Esophagus squamous epithelium (tissue), 5 donors: ENCODE measurements around the gene ITPKB. TPM values are rescaled to one million over a fixed set of nuclear protein-coding genes. Genes with fewer than 3 reads are reported as not detected.

Experiments used
- DNase-seq: peaks from one replicate; lab custom pipeline; 2025; lab: John Stamatoyannopoulos, UW
- H3K27ac ChIP-seq, 4 donors: fragments of 200-600 bp; sonication (generic); one replicate each; pipeline ENCODE4 v1.5.1; 2016 to 2019; ENCODE audit warnings: mild to moderate bottlenecking in 1 of 4
- H3K27me3 ChIP-seq, 4 donors: fragments of 200-600 bp; sonication (generic); 1 replicate in 3 of 4; 2 replicates in 1 of 4; pipeline versions ENCODE4 v1.5.1 to v1.6.0; 2017 to 2021; ENCODE audit warnings: antibody characterized with exemption in 1 of 4
- H3K36me3 ChIP-seq, 3 donors: fragments of 200-600 bp; sonication (generic); one replicate each; pipeline ENCODE4 v1.5.1; 2016 to 2019
- H3K4me1 ChIP-seq, 3 donors: fragments of 200-600 bp; sonication (generic); one replicate each; pipeline ENCODE4 v1.5.1; 2017 to 2019
- H3K4me3 ChIP-seq, 4 donors: fragments of 200-600 bp; sonication (generic); 1 replicate in 3 of 4; 2 replicates in 1 of 4; pipeline ENCODE4 v1.5.1; 2016 to 2019; ENCODE audit warnings: mild to moderate bottlenecking in 2 of 4, moderate library complexity in 1 of 4
- H3K9me3 ChIP-seq, 3 donors: fragments of 200-600 bp; sonication (generic); one replicate each; pipeline ENCODE4 v1.5.1; 2016 to 2019
- POLR2A ChIP-seq, 4 donors: fragments of 450-650 bp; IDR thresholded peaks; one replicate each; pipeline ENCODE4 v1.6.1; 2017; ENCODE audit warnings: antibody characterized with exemption in 4 of 4, mild to moderate bottlenecking in 4 of 4, moderate library complexity in 3 of 4
- WGBS, 2 donors: methylation state at CpG; one replicate each; pipeline ENCODE4 v1.1.5; 2018; 5-methylcytosine and 5-hydroxymethylcytosine counted together
- intact Hi-C: fragments of 100-400 bp; cut with DNase I; formaldehyde crosslinking; loops from one replicate; pipeline ENCODE4 v1.15.0; 2022
- total RNA-seq, 4 donors: library from RNA; depleted of rRNA; stranded (reverse); fragments of >200 nt; gene quantifications; one replicate each; pipeline ENCODE4 v1.1.0, GENCODE V29; 2016
- TF ChIP-seq, protein P1 (sequence below), 6 experiments: fragments of 450-650 bp in 4 of 6; fragments of 200-600 bp in 2 of 6; sonication (generic) in 2 of 6; IDR thresholded peaks; one replicate each; pipeline ENCODE4 v1.5.1; 2016 to 2019; ENCODE audit warnings: antibody characterized with exemption in 6 of 6, mild to moderate bottlenecking in 4 of 6, moderate library complexity in 4 of 6
- donor health status: DM: yes; HTN: yes; CAD: no.

ITPKB gene
- total RNA-seq, 4 donors from 2014 or later = 10.7 to 22.3 (median 15.9) TPM

GRCh38 chr1:226659136-226659535 is 79.9 kb downstream of the ITPKB start:
- Histone ChIP-seq H3K27ac (peak overlapping the region in 1 of 4 donors; percentile 86), H3K36me3 (no peaks in the 10 kb centered on the region), H3K4me3 (no peak overlapping the region), H3K9me3 (no peaks in the 10 kb centered on the region), H3K4me1 (peaks cover 0 to 100% (median 99%) of the 10 kb centered on the region in 3 donors), H3K27me3 (no peaks in the 10 kb centered on the region)
- intact Hi-C loops = no loop called here
- DNase-seq = no peak
- no peak for TF ChIP-seq POLR2A (IDR thresholded peaks at IDR 0.05)
- TF ChIP-seq, protein P1, sequence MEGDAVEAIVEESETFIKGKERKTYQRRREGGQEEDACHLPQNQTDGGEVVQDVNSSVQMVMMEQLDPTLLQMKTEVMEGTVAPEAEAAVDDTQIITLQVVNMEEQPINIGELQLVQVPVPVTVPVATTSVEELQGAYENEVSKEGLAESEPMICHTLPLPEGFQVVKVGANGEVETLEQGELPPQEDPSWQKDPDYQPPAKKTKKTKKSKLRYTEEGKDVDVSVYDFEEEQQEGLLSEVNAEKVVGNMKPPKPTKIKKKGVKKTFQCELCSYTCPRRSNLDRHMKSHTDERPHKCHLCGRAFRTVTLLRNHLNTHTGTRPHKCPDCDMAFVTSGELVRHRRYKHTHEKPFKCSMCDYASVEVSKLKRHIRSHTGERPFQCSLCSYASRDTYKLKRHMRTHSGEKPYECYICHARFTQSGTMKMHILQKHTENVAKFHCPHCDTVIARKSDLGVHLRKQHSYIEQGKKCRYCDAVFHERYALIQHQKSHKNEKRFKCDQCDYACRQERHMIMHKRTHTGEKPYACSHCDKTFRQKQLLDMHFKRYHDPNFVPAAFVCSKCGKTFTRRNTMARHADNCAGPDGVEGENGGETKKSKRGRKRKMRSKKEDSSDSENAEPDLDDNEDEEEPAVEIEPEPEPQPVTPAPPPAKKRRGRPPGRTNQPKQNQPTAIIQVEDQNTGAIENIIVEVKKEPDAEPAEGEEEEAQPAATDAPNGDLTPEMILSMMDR (IDR thresholded peaks at IDR 0.05) = no peak
- 84% methylated on average over 5 of the region's 5 CpGs; no CpG with 5 or more reads in 1 of the 2 donors for WGBS, 2 donors

GRCh38 chr1:226658546-226659125 is 80.4 kb downstream of the ITPKB start:
- WGBS, 2 donors = 49 to 62% methylated on average over 10 to 12 of the region's 22 CpGs
- TF ChIP-seq, protein P1 (IDR thresholded peaks at IDR 0.05) = no peak
- no peak for TF ChIP-seq POLR2A (IDR thresholded peaks at IDR 0.05)
- Histone ChIP-seq H3K27me3 (no peaks in the 10 kb centered on the region), H3K4me3 (peak overlapping the region in 1 of 4 donors; percentile 17), H3K9me3 (no peaks in the 10 kb centered on the region), H3K27ac (peak overlapping the region in 1 of 4 donors; percentile 86), H3K36me3 (no peaks in the 10 kb centered on the region), H3K4me1 (peaks cover 0 to 100% (median 95%) of the 10 kb centered on the region in 3 donors)
- DNase-seq = no peak
- intact Hi-C loops = no loop called here

- peaks cover 0 to 97% (median 88%) of the 10 kb centered on the region in 3 donors for H3K4me1 ChIP-seq
- intact Hi-C loops = no loop called here
- H3K9me3 ChIP-seq = no peaks in the 10 kb centered on the region
- TF ChIP-seq POLR2A (IDR thresholded peaks at IDR 0.05) = no peak
- TF ChIP-seq, protein P1 (IDR thresholded peaks at IDR 0.05) = no peak
- peak overlapping the region in 1 of 4 donors; percentile 17 for H3K4me3 ChIP-seq
- peak overlapping the region in 1 of 4 donors; percentile 86 for H3K27ac ChIP-seq
- no peaks in the 10 kb centered on the region for H3K36me3 ChIP-seq
- DNase-seq = no peak
- no peaks in the 10 kb centered on the region for H3K27me3 ChIP-seq
- 38 to 53% methylated on average over 7 to 9 of the region's 10 CpGs for WGBS, 2 donors
Observed at GRCh38 chr1:226657895-226658545, 81.1 kb downstream of the ITPKB start.

DNA sequence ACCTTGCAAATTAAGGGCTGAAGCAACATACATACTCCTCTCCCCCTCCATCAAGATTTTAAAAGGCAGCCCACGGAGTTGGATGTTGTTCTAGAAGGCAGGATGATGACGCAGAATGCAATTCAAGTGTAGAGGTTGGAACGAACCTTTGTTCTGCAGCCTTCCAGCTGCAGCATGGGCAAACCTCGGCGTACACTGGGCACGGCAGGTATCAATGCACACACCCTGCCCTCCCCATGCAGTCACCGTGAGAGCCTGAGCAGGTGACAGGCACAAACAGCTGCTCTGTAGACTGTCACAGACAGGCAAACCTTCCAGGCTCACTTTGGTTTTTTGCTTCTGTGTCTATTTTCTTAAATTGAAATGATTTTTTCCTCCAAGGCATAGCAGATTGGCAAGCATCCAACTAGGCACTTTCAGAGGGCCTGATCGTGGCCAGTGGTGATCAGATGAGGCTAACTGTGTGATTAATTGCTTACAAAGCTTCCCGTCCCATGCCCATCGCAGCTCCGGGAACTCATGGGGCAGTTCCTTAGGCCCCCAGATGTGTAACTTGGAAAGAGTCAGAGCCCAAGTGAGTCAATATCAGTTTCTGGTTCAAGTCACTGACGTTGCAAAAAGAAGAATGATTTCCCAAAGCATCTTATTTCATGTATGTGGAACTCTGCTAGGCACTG is 82.3 kb downstream of the ITPKB start:
- Histone ChIP-seq H3K9me3 (no peaks in the 10 kb centered on the region), H3K27ac (peak overlapping the region in 1 of 4 donors; percentile 63), H3K4me3 (no peak overlapping the region), H3K36me3 (no peaks in the 10 kb centered on the region), H3K27me3 (no peaks in the 10 kb centered on the region), H3K4me1 (peaks cover 0 to 90% (median 76%) of the 10 kb centered on the region in 3 donors)
- intact Hi-C loops = no loop called here
- no peak for DNase-seq
- 7 to 31% methylated on average over 9 to 12 of the region's 12 CpGs for WGBS, 2 donors
- TF ChIP-seq, protein P1 (IDR thresholded peaks at IDR 0.05) = no peak
- no peak for TF ChIP-seq POLR2A (IDR thresholded peaks at IDR 0.05)

GRCh38 chr1:226656201-226656600 is 82.9 kb downstream of the ITPKB start:
- WGBS, 2 donors = 27 to 53% methylated on average over 2 to 3 of the region's 4 CpGs
- no peaks in the 10 kb centered on the region for H3K27me3 ChIP-seq
- H3K27ac ChIP-seq = peak overlapping the region in 1 of 4 donors; percentile 63
- H3K9me3 ChIP-seq = no peaks in the 10 kb centered on the region
- intact Hi-C loops = no loop called here
- TF ChIP-seq POLR2A (IDR thresholded peaks at IDR 0.05) = no peak
- TF ChIP-seq, protein P1 (IDR thresholded peaks at IDR 0.05) = no peak
- H3K4me3 ChIP-seq = no peak overlapping the region
- DNase-seq = no peak
- H3K36me3 ChIP-seq = no peaks in the 10 kb centered on the region
- H3K4me1 ChIP-seq = peaks cover 0 to 84% (median 70%) of the 10 kb centered on the region in 3 donors
